Hepatocyte (in vitro differentiated cells): ENCODE measurements around the gene STK32B. TPM values are rescaled to one million over a fixed set of nuclear protein-coding genes. Genes with fewer than 3 reads are reported as not detected.

Experiments used
- DNase-seq: peaks from one replicate; pipeline ENCODE4 v3.0.0-alpha.2; 2016; ENCODE audit warnings: low spot score
- H2AFZ ChIP-seq: fragments of 200-600 bp; sonication (generic); 2 replicates; pipeline ENCODE4 v1.6.0; 2016; ENCODE audit warnings: antibody characterized with exemption, mild to moderate bottlenecking
- H3K27ac ChIP-seq: fragments of 200-600 bp; sonication (generic); 2 replicates; pipeline ENCODE4 v1.5.1; 2016; ENCODE audit warnings: mild to moderate bottlenecking
- H3K27me3 ChIP-seq: fragments of 200-600 bp; sonication (generic); 2 replicates; pipeline ENCODE4 v1.6.1; 2016
- H3K36me3 ChIP-seq: fragments of 200-600 bp; sonication (generic); replicated peaks from 2 replicates; pipeline ENCODE4 v1.5.1; 2016; ENCODE audit warnings: low read depth; ENCODE audit not compliant: insufficient read depth
- H3K4me1 ChIP-seq: fragments of 200-600 bp; sonication (generic); 2 replicates; pipeline ENCODE4 v1.5.1; 2016; ENCODE audit warnings: mild to moderate bottlenecking, moderate library complexity; ENCODE audit not compliant: insufficient read depth
- H3K4me2 ChIP-seq: fragments of 200-600 bp; sonication (generic); 2 replicates; pipeline ENCODE4 v1.6.0; 2016
- H3K4me3 ChIP-seq: fragments of 200-600 bp; sonication (generic); 2 replicates; pipeline ENCODE4 v1.5.1; 2016; ENCODE audit warnings: mild to moderate bottlenecking
- H3K79me2 ChIP-seq: fragments of 200-600 bp; sonication (generic); 2 replicates; pipeline ENCODE4 v1.6.0; 2017; ENCODE audit warnings: mild to moderate bottlenecking
- H3K9me2 ChIP-seq: fragments of 200-600 bp; sonication (generic); replicated peaks from 2 replicates; pipeline ENCODE4 v1.6.0; 2017; ENCODE audit warnings: mild to moderate bottlenecking; ENCODE audit not compliant: insufficient read depth
- H3K9me3 ChIP-seq: fragments of 200-600 bp; sonication (generic); 2 replicates; pipeline ENCODE4 v1.5.1; 2016; ENCODE audit warnings: low read depth, mild to moderate bottlenecking
- H4K20me1 ChIP-seq: fragments of 200-600 bp; sonication (generic); 2 replicates; pipeline ENCODE4 v1.6.0; 2016; ENCODE audit warnings: mild to moderate bottlenecking; ENCODE audit not compliant: insufficient read depth, poor library complexity, severe bottlenecking
- EZH2 ChIP-seq: fragments of 200-600 bp; sonication (generic); IDR thresholded peaks from 2 replicates; pipeline ENCODE4 v1.6.1; 2016; ENCODE audit warnings: antibody characterized with exemption, mild to moderate bottlenecking, borderline replicate concordance
- EZH2phosphoT487 ChIP-seq: fragments of 200-600 bp; sonication (generic); IDR thresholded peaks from one replicate; pipeline ENCODE4 v1.6.1; 2018; ENCODE audit warnings: antibody characterized with exemption, mild to moderate bottlenecking, low read depth, moderate library complexity; ENCODE audit not compliant: unreplicated experiment, severe bottlenecking
- WGBS: methylation state at CpG from one replicate; pipeline ENCODE4 v1.1.6; 2016; ENCODE audit warnings: low lambda C conversion rate; ENCODE audit errors: missing lambda C conversion rate; 5-methylcytosine and 5-hydroxymethylcytosine counted together
- polyA plus RNA-seq: library from polyadenylated mRNA; unstranded; fragments of >200 nt; fragmentation: Nextera tagmentation; extraction: Ambion mirVana; gene quantifications from 2 replicates; pipeline ENCODE4 v1.2.1, GENCODE V29; 2016
- total RNA-seq: library from RNA; depleted of rRNA; stranded (reverse); fragments of >200 nt; gene quantifications from 2 replicates; pipeline ENCODE4 v1.2.3, GENCODE V29; 2014
- TF ChIP-seq, protein P1 (sequence below): fragments of 200-600 bp; sonication (generic); IDR thresholded peaks from 2 replicates; pipeline ENCODE4 v1.5.1; 2016; ENCODE audit warnings: antibody characterized with exemption, mild to moderate bottlenecking; ENCODE audit not compliant: poor library complexity

STK32B gene
- total and polyA plus RNA-seq, 2 experiments from 2014 or later: 0.51 to 1.6 TPM

DNA sequence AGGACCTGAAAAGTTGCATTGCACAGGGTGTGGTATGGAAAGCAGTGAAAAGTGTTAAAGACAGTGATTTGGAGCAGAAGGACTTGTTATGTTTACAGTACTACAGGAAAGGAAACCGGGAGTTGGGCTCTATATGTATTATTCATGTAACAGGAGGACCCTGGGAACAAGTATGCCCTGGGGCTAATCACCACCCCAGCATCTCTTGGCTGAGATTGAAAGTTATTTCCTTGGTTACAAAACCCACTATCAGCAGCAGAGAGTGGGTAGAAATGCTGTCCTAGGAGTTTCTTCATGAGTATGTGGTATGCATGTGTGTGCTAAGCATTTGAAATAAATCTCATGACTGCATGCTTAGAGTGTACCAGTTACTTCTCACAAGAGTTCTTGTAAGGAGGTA, 46.9 kb downstream of the STK32B start:
- H3K9me2 ChIP-seq: no peaks in the 10 kb centered on the region
- DNase-seq: no peak
- H3K4me1 ChIP-seq: no peaks in the 10 kb centered on the region
- peaks cover 4% of the 10 kb centered on the region for H3K27me3 ChIP-seq
- WGBS: 56% methylated on average over 1 of the region's 1 CpG
- H3K4me2 ChIP-seq: no peak overlapping the region
- no peaks in the 10 kb centered on the region for H4K20me1 ChIP-seq
- H3K9me3 ChIP-seq: no peaks in the 10 kb centered on the region
- no peaks in the 10 kb centered on the region for H3K79me2 ChIP-seq
- H3K36me3 ChIP-seq: no peaks in the 10 kb centered on the region
- H3K4me3 ChIP-seq: no peak overlapping the region
- no peak for TF ChIP-seq EZH2
- no peak for TF ChIP-seq EZH2phosphoT487
- TF ChIP-seq, protein P1, sequence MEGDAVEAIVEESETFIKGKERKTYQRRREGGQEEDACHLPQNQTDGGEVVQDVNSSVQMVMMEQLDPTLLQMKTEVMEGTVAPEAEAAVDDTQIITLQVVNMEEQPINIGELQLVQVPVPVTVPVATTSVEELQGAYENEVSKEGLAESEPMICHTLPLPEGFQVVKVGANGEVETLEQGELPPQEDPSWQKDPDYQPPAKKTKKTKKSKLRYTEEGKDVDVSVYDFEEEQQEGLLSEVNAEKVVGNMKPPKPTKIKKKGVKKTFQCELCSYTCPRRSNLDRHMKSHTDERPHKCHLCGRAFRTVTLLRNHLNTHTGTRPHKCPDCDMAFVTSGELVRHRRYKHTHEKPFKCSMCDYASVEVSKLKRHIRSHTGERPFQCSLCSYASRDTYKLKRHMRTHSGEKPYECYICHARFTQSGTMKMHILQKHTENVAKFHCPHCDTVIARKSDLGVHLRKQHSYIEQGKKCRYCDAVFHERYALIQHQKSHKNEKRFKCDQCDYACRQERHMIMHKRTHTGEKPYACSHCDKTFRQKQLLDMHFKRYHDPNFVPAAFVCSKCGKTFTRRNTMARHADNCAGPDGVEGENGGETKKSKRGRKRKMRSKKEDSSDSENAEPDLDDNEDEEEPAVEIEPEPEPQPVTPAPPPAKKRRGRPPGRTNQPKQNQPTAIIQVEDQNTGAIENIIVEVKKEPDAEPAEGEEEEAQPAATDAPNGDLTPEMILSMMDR: no peak
- no peak overlapping the region for H3K27ac ChIP-seq
- no peak overlapping the region for H2AFZ ChIP-seq

DNA sequence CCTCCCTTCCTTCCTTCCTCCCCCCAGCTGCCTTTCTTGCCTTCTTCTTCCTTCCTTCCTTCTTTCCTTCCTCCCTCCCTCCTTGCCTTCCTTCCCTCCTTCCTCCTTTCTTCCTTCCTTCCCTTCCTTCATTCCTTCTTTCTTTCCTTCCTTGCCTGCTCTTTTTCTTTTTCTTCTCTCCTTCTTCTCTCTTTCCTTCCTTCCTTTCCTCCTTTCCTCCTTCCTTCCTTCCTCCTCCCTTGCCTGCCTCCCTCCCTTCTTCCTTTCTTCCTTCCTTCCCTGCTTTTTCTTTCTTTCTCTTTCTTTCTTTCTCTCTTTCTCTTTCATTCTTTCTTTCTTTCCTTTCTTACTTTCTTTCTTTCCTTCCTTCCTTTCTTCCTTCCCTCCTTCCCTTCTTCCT, 49.1 kb downstream of the STK32B start:
- no peak for TF ChIP-seq EZH2phosphoT487
- TF ChIP-seq, protein P1: no peak
- no peak for TF ChIP-seq EZH2
- H3K27ac ChIP-seq: no peak overlapping the region
- H3K36me3 ChIP-seq: no peaks in the 10 kb centered on the region
- H3K4me3 ChIP-seq: no peak overlapping the region
- no peaks in the 10 kb centered on the region for H4K20me1 ChIP-seq
- H2AFZ ChIP-seq: no peak overlapping the region
- no peak overlapping the region for H3K4me2 ChIP-seq
- no peaks in the 10 kb centered on the region for H3K4me1 ChIP-seq
- peaks cover 4% of the 10 kb centered on the region for H3K27me3 ChIP-seq
- no peak for DNase-seq
- no peaks in the 10 kb centered on the region for H3K79me2 ChIP-seq
- no peaks in the 10 kb centered on the region for H3K9me2 ChIP-seq
- no peaks in the 10 kb centered on the region for H3K9me3 ChIP-seq

- 83% methylated on average over 4 of the region's 4 CpGs for WGBS
- TF ChIP-seq EZH2phosphoT487: no peak
- TF ChIP-seq, protein P1: no peak
- TF ChIP-seq EZH2: no peak
- no peaks in the 10 kb centered on the region for H3K4me1 ChIP-seq
Observed at GRCh38 chr4:5100986-5101385, 49.7 kb downstream of the STK32B start.

GRCh38 chr4:5101571-5101970, 50.3 kb downstream of the STK32B start:
- Histone ChIP-seq H3K9me2 (no peaks in the 10 kb centered on the region), H3K9me3 (no peaks in the 10 kb centered on the region), H2AFZ (no peak overlapping the region), H3K79me2 (no peaks in the 10 kb centered on the region), H3K27ac (no peak overlapping the region), H3K36me3 (no peaks in the 10 kb centered on the region), H4K20me1 (no peaks in the 10 kb centered on the region), H3K4me2 (no peak overlapping the region), H3K4me3 (no peak overlapping the region), H3K27me3 (peaks cover 4% of the 10 kb centered on the region), H3K4me1 (no peaks in the 10 kb centered on the region)
- DNase-seq: no peak
- 91% methylated on average over 3 of the region's 3 CpGs for WGBS
- no peak for TF ChIP-seq EZH2
- TF ChIP-seq, protein P1: no peak
- no peak for TF ChIP-seq EZH2phosphoT487

More at GRCh38 chr4:5100986-5101385, 49.7 kb downstream of the STK32B start:
- DNase-seq: no peak
- Histone ChIP-seq H3K4me3 (no peak overlapping the region), H3K4me2 (no peak overlapping the region), H3K9me3 (no peaks in the 10 kb centered on the region), H3K27ac (no peak overlapping the region), H3K79me2 (no peaks in the 10 kb centered on the region), H3K9me2 (no peaks in the 10 kb centered on the region), H3K27me3 (peaks cover 4% of the 10 kb centered on the region), H4K20me1 (no peaks in the 10 kb centered on the region), H2AFZ (no peak overlapping the region), H3K36me3 (no peaks in the 10 kb centered on the region)
